ENCODE measurements around the gene USP43.

USP43 gene

DNA sequence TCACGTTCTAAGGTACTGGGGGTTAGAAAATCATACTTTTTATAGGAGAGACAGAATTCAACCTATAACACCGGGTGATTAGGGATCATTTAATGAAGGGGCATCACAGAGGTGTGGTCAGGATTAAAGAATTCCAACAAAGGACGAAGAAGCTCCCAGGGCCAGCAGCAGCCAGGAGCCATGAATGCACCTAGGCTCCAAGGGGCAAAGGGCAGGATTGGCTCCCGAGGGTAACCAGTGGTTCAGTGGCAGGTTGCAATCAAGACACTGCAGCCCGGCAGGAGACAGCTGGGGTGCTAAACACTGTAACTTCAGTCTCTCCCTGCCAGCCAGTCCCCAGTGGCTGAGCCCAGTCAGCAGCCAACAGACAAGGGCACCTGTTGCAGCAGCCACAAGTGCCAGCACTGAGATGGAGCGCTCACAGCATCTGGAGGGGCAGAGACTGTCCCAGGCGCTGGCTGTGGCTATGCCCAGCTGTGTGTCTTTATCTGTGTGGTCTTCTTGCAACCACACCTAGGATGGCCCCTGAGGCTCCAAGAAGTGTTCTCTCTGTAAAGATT, 122.2 kb downstream of the USP43 start:
- H3K27ac ChIP-seq, result no peak overlapping the region
- no peak for TF ChIP-seq CTCF (IDR thresholded peaks at IDR 0.05)
- TF ChIP-seq ZFX (IDR thresholded peaks at IDR 0.05; ENCODE audit: borderline replicate concordance), result no peak

DNA sequence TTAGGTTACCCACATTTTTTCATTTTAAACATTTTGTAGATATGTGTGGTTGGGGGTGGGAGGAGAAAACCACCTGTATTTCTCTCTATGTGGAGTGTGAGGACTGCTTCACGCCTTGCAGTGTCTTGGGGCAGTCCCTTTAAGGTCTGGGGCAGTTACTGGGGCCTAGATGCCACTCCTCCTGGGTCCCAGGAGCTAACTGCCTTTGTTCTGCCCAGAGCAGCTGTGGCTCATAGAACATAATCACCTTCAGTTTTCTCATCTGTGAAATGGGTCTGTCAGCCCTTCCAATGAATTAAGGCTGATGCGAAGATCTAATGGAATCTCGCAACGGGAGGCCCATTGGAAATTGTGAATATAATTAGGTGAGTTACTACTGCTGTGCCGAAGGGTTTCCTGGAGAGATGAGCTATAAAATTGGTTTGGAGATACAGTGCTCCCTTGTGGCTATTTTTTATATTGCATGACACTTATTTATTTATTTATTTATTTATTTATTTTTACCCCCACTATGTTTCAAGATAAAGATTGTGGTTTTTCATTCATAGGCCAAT, 123.1 kb downstream of the USP43 start:
- no peak for TF ChIP-seq ZFX (IDR thresholded peaks at IDR 0.05; ENCODE audit: borderline replicate concordance)
- peak; percentile 74 for TF ChIP-seq CTCF (IDR thresholded peaks at IDR 0.05)
- H3K27ac ChIP-seq, result no peak overlapping the region

DNA sequence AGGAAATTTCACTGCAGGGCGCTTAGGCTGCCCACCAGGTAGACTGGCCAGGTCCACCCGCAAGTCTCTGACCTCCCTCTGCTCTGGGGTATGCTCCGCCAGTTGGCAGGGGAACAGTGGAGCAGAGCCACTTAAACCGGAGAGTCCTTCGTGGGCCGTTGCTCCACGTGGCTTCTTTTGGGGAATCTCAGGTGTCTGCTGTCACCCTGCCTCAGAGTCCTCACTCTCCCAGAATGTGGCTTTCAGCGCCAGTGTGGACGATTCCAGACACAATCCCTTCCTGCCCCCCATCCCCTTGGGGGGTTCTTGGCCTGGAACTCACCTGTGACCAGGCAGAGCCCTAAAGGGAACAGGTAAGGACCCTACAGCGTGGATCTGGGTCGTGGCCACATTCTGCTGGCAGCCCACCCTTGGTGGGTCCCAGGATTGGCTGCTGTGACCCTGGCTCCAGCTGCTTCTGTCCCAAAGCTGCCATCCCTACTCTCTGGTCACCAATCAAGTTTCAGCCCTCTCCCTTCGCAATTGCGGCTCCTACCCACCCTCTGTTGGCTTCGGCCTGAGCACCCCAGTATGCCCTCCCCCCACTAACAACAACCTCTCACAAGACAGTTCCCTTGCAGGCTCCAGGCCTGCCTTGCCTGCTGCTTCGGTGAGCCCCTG, 123.8 kb downstream of the USP43 start:
- no peak for TF ChIP-seq CTCF (IDR thresholded peaks at IDR 0.05)
- no peak for TF ChIP-seq ZFX (IDR thresholded peaks at IDR 0.05; ENCODE audit: borderline replicate concordance)
- no peak overlapping the region for H3K27ac ChIP-seq

GRCh38 chr17:9771465-9771864, 126.1 kb downstream of the USP43 start:
- H3K27ac ChIP-seq, result no peak overlapping the region

DNA sequence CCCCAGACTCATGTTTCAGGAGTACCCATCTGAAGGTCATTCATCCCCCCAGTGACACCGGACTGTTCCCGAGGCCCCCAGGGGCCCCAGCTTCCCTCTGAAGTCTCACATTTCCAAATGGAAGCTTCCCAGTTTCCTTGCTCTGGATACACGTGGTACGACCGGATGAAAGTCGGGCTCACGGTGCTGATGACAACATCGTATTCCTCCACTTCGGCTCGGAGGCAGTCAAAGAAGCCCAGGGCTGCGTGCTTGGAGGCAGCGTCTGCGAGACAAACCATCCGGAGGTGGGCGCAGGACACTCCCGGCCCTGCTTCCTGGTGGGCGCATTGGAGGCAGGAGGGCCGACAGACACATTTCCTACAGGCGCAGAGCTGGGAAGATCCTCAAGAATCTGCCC, 127.3 kb downstream of the USP43 start:
- H3K27ac ChIP-seq, result no peak overlapping the region
- TF ChIP-seq CTCF (IDR thresholded peaks at IDR 0.05) (no peak), ZFX (IDR thresholded peaks at IDR 0.05; ENCODE audit: borderline replicate concordance) (no peak)

More at GRCh38 chr17:9771465-9771864, 126.1 kb downstream of the USP43 start:
- TF ChIP-seq CTCF (IDR thresholded peaks at IDR 0.05) (no peak), ZFX (IDR thresholded peaks at IDR 0.05; ENCODE audit: borderline replicate concordance) (no peak)

GRCh38 chr17:9776911-9777310, 131.6 kb downstream of the USP43 start:
- no peak overlapping the region for H3K27ac ChIP-seq
- TF ChIP-seq CTCF (IDR thresholded peaks at IDR 0.05) (no peak), ZFX (IDR thresholded peaks at IDR 0.05; ENCODE audit: borderline replicate concordance) (no peak)

All from 22Rv1 (cell line).